ENCODE measurements around the gene RABEP1. TPM values are rescaled to one million over a fixed set of nuclear protein-coding genes. Genes with fewer than 3 reads are reported as not detected.

Gene RABEP1
- 38.7 to 47.0 TPM (median 42.5 TPM) in 5 replicates for total RNA-seq (2022; extraction: Qiagen RNA extraction; ENCODE audit: low read depth)

GRCh38 chr17:5281814-5282641 lies at the start of gene RABEP1:
Gene RABEP1 (plus strand): TSS chr17:5282284. CDS start chr17:5282487, 203 bp downstream.

GRCh38 chr17:5234645-5235576 lies 47.2 kb upstream of the RABEP1 start, which contains the start of gene SCIMP:
Gene SCIMP (minus strand): TSS chr17:5234860. CDS start chr17:5234755, 105 bp downstream.

GRCh38 chr17:5419356-5419958 lies 137.4 kb downstream of the RABEP1 start, which contains the start of gene NUP88:
Gene NUP88 (minus strand): TSS chr17:5419662. CDS start chr17:5419650, 12 bp downstream.

GRCh38 chr17:5419959-5420653 lies 138.0 kb downstream of the RABEP1 start, which contains the start of gene RPAIN:
Gene RPAIN (plus strand): TSS chr17:5420182. CDS start chr17:5420211, 29 bp downstream.

Other genes starting within 250 kb of the RABEP1 start
- 0.41 to 1.00 TPM (median 0.51 TPM) in 5 replicates for gene SLC52A1, start 246.9 kb upstream of the RABEP1 start, total RNA-seq (2022; extraction: Qiagen RNA extraction; ENCODE audit: low read depth)
- gene ZFP3, start 203.8 kb upstream of the RABEP1 start, total RNA-seq (2022; extraction: Qiagen RNA extraction; ENCODE audit: low read depth): 0.71 to 0.99 TPM (median 0.95 TPM) in 5 replicates
- gene ZNF232, start 170.4 kb upstream of the RABEP1 start, total RNA-seq (2022; extraction: Qiagen RNA extraction; ENCODE audit: low read depth): 4.5 to 5.0 TPM (median 4.6 TPM) in 5 replicates
- 0.02 to 0.05 TPM (median 0.03 TPM) in 3 of 5 replicates, not detected in the others for gene USP6, start 166.3 kb upstream of the RABEP1 start, total RNA-seq (2022; extraction: Qiagen RNA extraction; ENCODE audit: low read depth)
- gene ZNF594, start 90.4 kb upstream of the RABEP1 start, total RNA-seq (2022; extraction: Qiagen RNA extraction; ENCODE audit: low read depth): 0.90 to 1.9 TPM (median 1.6 TPM) in 5 replicates
- gene SCIMP, start 47.4 kb upstream of the RABEP1 start, total RNA-seq (2022; extraction: Qiagen RNA extraction; ENCODE audit: low read depth): not detected in 5 replicates
- gene NUP88, start 137.4 kb downstream of the RABEP1 start, total RNA-seq (2022; extraction: Qiagen RNA extraction; ENCODE audit: low read depth): 82.9 to 123 TPM (median 93.9 TPM) in 5 replicates
- 34.3 to 46.6 TPM (median 38.9 TPM) in 5 replicates for gene RPAIN, start 137.9 kb downstream of the RABEP1 start, total RNA-seq (2022; extraction: Qiagen RNA extraction; ENCODE audit: low read depth)
- gene C1QBP, start 156.9 kb downstream of the RABEP1 start, total RNA-seq (2022; extraction: Qiagen RNA extraction; ENCODE audit: low read depth): 528 to 692 TPM (median 587 TPM) in 5 replicates
- 22.2 to 31.3 TPM (median 29.0 TPM) in 5 replicates for gene DHX33, start 186.7 kb downstream of the RABEP1 start, total RNA-seq (2022; extraction: Qiagen RNA extraction; ENCODE audit: low read depth)
- gene DERL2, start 203.9 kb downstream of the RABEP1 start, total RNA-seq (2022; extraction: Qiagen RNA extraction; ENCODE audit: low read depth): 96.5 to 111 TPM (median 103 TPM) in 5 replicates
- 9.6 to 20.3 TPM (median 18.0 TPM) in 5 replicates for gene MIS12, start 204.3 kb downstream of the RABEP1 start, total RNA-seq (2022; extraction: Qiagen RNA extraction; ENCODE audit: low read depth)

All from A549 treated with RU486 at 1 μM for 4 hours (cell line).